PFSK-1 (cell line): ENCODE results near the gene OR5J2.

Source experiments
- POLR2AphosphoS5 ChIP-seq: IDR thresholded peaks from 2 replicates; pipeline ENCODE4 v1.6.1; 2012; ENCODE audit warnings: low read depth, mild to moderate bottlenecking, control low read depth, low read length, moderate library complexity
- SIN3A ChIP-seq: IDR thresholded peaks from 2 replicates; pipeline ENCODE4 v1.6.1; 2012; ENCODE audit warnings: mild to moderate bottlenecking, low read length, moderate library complexity, borderline replicate concordance; ENCODE audit not compliant: insufficient read depth
- TF ChIP-seq, protein P1 (sequence below), 2 experiments: IDR thresholded peaks; 2 replicates each; pipeline versions ENCODE4 v1.6.1 to v1.8.0; 2011 to 2012; ENCODE audit warnings: low read depth in 2 of 2, low read length in 2 of 2, control low read depth in 1 of 2, inconsistent platforms in 1 of 2, mild to moderate bottlenecking in 1 of 2, moderate library complexity in 1 of 2; ENCODE audit not compliant: insufficient read depth in 1 of 2

DNA sequence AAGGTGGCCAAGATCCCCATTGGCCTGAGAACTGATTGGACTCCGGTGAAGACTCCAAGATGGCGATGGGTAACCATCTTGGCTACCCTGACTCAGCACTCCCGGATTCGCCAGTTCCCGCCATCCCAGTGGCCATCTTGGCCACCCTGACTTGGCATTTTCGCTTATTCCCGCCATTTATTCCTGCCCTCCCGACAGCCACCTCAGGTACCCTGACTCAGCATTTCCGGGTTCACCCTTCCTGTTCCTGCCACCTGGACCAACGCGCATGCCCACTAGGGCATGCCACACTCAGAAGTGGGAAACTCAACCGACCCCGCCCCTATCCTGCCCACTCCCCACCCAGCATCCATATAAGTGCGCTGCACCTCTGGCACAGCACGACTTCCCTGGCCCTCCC lies 24.1 kb upstream of the OR5J2 start:
- no peak for TF ChIP-seq SIN3A
- TF ChIP-seq POLR2AphosphoS5, result no peak
- TF ChIP-seq, protein P1, sequence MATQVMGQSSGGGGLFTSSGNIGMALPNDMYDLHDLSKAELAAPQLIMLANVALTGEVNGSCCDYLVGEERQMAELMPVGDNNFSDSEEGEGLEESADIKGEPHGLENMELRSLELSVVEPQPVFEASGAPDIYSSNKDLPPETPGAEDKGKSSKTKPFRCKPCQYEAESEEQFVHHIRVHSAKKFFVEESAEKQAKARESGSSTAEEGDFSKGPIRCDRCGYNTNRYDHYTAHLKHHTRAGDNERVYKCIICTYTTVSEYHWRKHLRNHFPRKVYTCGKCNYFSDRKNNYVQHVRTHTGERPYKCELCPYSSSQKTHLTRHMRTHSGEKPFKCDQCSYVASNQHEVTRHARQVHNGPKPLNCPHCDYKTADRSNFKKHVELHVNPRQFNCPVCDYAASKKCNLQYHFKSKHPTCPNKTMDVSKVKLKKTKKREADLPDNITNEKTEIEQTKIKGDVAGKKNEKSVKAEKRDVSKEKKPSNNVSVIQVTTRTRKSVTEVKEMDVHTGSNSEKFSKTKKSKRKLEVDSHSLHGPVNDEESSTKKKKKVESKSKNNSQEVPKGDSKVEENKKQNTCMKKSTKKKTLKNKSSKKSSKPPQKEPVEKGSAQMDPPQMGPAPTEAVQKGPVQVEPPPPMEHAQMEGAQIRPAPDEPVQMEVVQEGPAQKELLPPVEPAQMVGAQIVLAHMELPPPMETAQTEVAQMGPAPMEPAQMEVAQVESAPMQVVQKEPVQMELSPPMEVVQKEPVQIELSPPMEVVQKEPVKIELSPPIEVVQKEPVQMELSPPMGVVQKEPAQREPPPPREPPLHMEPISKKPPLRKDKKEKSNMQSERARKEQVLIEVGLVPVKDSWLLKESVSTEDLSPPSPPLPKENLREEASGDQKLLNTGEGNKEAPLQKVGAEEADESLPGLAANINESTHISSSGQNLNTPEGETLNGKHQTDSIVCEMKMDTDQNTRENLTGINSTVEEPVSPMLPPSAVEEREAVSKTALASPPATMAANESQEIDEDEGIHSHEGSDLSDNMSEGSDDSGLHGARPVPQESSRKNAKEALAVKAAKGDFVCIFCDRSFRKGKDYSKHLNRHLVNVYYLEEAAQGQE (IDR thresholded peaks at IDR 0.05; ENCODE audit: insufficient read depth in 1 of 2, low read depth in 2 of 2, low read length in 2 of 2), result no peak
